ENCODE results near the gene ATP5ME.
"Not testable (repeated sequence)": the region's sequence is repeated elsewhere in the genome, so short reads cannot be mapped to it uniquely, and the experiment has no call there.

Gene ATP5ME

GRCh38 chr4:675980-676870 is 2.1 kb upstream of the ATP5ME start:
- H3K4me3 Mint-ChIP-seq: peak overlapping the region; percentile 32
- H3K27ac Mint-ChIP-seq: no peak overlapping the region
- peaks cover 2% of the 10 kb centered on the region for H3K27me3 Mint-ChIP-seq (ENCODE audit: low read depth, poor library complexity)

DNA sequence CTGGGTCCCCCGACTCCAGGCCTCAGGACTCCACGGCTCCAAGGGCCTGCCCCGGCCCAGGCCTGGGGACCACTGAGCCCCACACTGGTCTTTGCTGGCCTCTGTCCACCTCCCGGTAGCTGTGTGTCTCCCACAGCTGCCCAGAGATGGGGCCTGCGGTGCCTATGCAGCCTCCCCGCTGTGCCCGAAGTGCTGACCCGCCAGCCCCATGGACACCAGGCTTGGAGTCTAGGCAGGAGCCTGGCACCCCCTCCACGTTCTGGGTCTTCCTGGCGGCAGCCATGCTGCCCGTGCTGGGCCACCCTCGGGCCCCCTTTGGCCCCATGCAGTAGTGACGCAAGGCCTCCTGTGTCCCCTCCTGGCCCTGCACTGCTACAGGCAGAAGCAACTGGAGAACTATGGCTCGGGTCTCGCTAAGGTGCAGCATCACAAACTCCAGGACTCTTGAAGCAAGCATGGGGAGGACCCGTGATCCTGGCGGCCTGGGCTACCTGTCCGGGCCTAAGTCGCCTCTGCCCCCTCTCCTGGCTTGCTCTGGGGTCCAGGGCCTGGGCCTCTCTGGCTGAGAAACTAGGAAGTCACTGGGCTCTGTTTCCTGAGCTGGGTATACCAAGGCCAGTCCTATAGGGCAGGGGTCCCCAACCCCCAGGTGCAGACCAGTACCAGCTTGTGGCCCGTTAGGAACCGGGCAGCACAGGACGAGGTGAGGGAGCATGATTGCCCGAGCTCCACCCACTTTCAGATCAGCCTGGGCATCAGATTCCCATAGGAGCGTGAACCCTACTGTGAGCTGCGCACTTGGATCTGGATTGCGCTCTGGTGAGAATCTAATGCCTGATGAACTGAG is 1.2 kb upstream of the ATP5ME start:
- peaks cover 2% of the 10 kb centered on the region for H3K27me3 Mint-ChIP-seq (ENCODE audit: low read depth, poor library complexity)
- peaks cover 16% of the 10 kb centered on the region for H3K4me1 Mint-ChIP-seq
- H3K4me3 Mint-ChIP-seq: peak overlapping the region; percentile 91
- no peak for DNase-seq
- peaks cover 24% of the 10 kb centered on the region for H3K36me3 Mint-ChIP-seq (ENCODE audit: low read depth)
- H3K9me3 Mint-ChIP-seq: no peaks in the 10 kb centered on the region
- TF ChIP-seq, protein P1, sequence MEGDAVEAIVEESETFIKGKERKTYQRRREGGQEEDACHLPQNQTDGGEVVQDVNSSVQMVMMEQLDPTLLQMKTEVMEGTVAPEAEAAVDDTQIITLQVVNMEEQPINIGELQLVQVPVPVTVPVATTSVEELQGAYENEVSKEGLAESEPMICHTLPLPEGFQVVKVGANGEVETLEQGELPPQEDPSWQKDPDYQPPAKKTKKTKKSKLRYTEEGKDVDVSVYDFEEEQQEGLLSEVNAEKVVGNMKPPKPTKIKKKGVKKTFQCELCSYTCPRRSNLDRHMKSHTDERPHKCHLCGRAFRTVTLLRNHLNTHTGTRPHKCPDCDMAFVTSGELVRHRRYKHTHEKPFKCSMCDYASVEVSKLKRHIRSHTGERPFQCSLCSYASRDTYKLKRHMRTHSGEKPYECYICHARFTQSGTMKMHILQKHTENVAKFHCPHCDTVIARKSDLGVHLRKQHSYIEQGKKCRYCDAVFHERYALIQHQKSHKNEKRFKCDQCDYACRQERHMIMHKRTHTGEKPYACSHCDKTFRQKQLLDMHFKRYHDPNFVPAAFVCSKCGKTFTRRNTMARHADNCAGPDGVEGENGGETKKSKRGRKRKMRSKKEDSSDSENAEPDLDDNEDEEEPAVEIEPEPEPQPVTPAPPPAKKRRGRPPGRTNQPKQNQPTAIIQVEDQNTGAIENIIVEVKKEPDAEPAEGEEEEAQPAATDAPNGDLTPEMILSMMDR (IDR thresholded peaks at IDR 0.05): no peak
- no peak overlapping the region for H3K27ac Mint-ChIP-seq

More at GRCh38 chr4:675980-676870, 2.1 kb upstream of the ATP5ME start:
- peaks cover 17% of the 10 kb centered on the region for H3K36me3 Mint-ChIP-seq (ENCODE audit: low read depth)
- H3K4me1 Mint-ChIP-seq: peaks cover 18% of the 10 kb centered on the region
- H3K9me3 Mint-ChIP-seq: no peaks in the 10 kb centered on the region
- TF ChIP-seq, protein P1 (IDR thresholded peaks at IDR 0.05): no peak
- DNase-seq: no peak

DNA sequence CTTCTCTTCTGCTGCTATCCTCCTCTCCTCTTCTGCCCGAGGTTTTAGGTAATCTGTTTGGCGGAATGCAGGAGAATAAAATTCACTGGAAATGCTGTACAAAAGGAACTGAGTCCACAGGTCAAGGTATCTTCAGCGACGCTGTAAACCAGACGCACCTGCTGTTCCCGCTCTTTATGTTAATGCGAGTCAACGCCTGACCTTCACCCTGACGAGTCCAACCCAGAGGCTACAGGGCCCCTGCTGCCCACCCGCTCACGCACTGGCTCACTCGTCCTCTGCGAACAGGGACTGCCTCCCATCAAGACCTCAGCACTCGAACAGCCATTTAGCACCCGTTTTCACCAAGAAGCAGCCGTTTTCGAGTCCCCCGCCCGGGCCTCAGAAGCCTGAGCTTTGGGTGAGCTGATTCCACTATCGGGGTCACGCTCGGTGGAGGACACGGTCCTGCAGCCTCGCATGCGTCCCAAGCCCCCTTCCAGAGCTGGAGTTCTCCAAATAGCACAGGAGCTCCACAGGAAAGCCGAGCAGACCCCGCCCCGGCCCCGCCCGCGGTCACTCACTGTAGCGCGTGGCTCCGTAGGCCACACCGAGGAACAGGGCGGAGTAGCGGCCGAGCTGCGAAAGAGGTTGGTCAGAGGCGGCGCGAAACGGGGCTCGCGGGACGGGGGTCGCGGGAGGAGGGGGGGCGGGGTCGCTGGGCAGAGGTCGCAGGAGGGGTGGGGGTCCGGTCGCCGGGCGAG is 556 bp downstream of the ATP5ME start:
- Mint-ChIP-seq H3K36me3 (ENCODE audit: low read depth) (peaks cover 24% of the 10 kb centered on the region), H3K4me3 (peak overlapping the region; percentile 91), H3K27me3 (ENCODE audit: low read depth, poor library complexity) (peaks cover 2% of the 10 kb centered on the region), H3K27ac (peak overlapping the region; percentile 87), H3K4me1 (peaks cover 14% of the 10 kb centered on the region), H3K9me3 (no peaks in the 10 kb centered on the region)
- TF ChIP-seq, protein P1 (IDR thresholded peaks at IDR 0.05): no peak
- peak; percentile 67 for DNase-seq

DNA sequence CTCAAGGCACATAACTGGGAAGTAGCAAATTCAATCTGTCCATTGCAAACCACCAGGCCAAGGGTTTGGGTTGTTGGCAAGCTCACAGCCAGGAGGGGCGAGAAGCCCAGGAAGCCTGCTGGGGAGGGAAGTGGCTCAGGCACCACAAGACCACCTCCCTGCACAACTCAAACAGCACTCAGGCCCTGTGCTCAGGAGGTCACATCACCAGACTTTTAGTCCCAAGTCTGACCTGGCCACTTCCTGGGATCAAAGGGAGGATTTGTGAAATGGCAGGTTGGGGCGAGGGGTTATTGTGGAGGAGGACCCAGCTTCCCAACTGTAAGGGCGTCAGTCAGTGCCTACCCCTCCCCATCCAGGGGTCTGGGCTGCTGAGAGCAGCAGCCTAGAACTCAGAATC is 2.3 kb downstream of the ATP5ME start:
- H3K27me3 Mint-ChIP-seq (ENCODE audit: low read depth, poor library complexity): peaks cover 3% of the 10 kb centered on the region
- H3K4me3 Mint-ChIP-seq: no peak overlapping the region
- H3K4me1 Mint-ChIP-seq: peaks cover 13% of the 10 kb centered on the region
- H3K36me3 Mint-ChIP-seq (ENCODE audit: low read depth): peaks cover 24% of the 10 kb centered on the region
- TF ChIP-seq, protein P1 (IDR thresholded peaks at IDR 0.05): no peak
- H3K9me3 Mint-ChIP-seq: no peaks in the 10 kb centered on the region
- no peak for DNase-seq
- H3K27ac Mint-ChIP-seq: no peak overlapping the region

GRCh38 chr4:669806-670559 is 4.1 kb downstream of the ATP5ME start:
- H3K4me3 Mint-ChIP-seq; H3K27me3 Mint-ChIP-seq (ENCODE audit: low read depth, poor library complexity): not testable (repeated sequence)
- H3K4me1 Mint-ChIP-seq: peaks cover 14% of the 10 kb centered on the region

GRCh38 chr4:668219-668618 is 5.9 kb downstream of the ATP5ME start:
- Mint-ChIP-seq H3K27ac (peak overlapping the region; percentile 76), H3K36me3 (ENCODE audit: low read depth) (peaks cover 20% of the 10 kb centered on the region)
- H3K4me3 Mint-ChIP-seq; DNase-seq; H3K4me1 Mint-ChIP-seq; H3K9me3 Mint-ChIP-seq; H3K27me3 Mint-ChIP-seq (ENCODE audit: low read depth, poor library complexity): not testable (repeated sequence)

More at GRCh38 chr4:669806-670559, 4.1 kb downstream of the ATP5ME start:
- not testable (repeated sequence) for DNase-seq, H3K9me3 Mint-ChIP-seq, H3K27ac Mint-ChIP-seq
- H3K36me3 Mint-ChIP-seq (ENCODE audit: low read depth): peaks cover 24% of the 10 kb centered on the region

Data from nephron progenitor cell (in vitro differentiated cells).